Immature natural killer cell (primary cell): ENCODE measurements around the gene RMDN2. TPM values are rescaled to one million over a fixed set of nuclear protein-coding genes. Genes with fewer than 3 reads are reported as not detected.
"Not testable (repeated sequence)": the region's sequence is repeated elsewhere in the genome, so short reads cannot be mapped to it uniquely, and the experiment has no call there.

ENCODE experiments used
- DNase-seq, 3 donors: peaks; one replicate each; pipeline ENCODE4 v3.0.0; 2022; ENCODE audit warnings: mixed read lengths in 1 of 3
- H3K27ac Mint-ChIP-seq, 6 donors: one replicate each; pipeline ENCODE4 v1.8.0; 2020; ENCODE audit warnings: mixed read lengths in 6 of 6, mild to moderate bottlenecking in 5 of 6, inconsistent platforms in 4 of 6, moderate library complexity in 3 of 6
- H3K27me3 Mint-ChIP-seq, 3 donors: one replicate each; pipeline ENCODE4 v1.8.0; 2020 to 2021; ENCODE audit warnings: low read depth in 3 of 3, mild to moderate bottlenecking in 3 of 3, mixed read lengths in 3 of 3, moderate library complexity in 3 of 3, inconsistent platforms in 1 of 3
- H3K36me3 Mint-ChIP-seq, 3 donors: one replicate each; pipeline ENCODE4 v1.8.0; 2020; ENCODE audit warnings: mixed read lengths in 3 of 3, inconsistent platforms in 2 of 3, mild to moderate bottlenecking in 2 of 3
- H3K4me1 Mint-ChIP-seq, 2 donors: one replicate each; pipeline ENCODE4 v1.8.0; 2020; ENCODE audit warnings: inconsistent platforms in 2 of 2, mild to moderate bottlenecking in 2 of 2, mixed read lengths in 2 of 2, moderate library complexity in 1 of 2
- H3K4me3 Mint-ChIP-seq, 5 donors: one replicate each; pipeline ENCODE4 v1.8.0; 2020; ENCODE audit warnings: mild to moderate bottlenecking in 5 of 5, mixed read lengths in 5 of 5, inconsistent platforms in 3 of 5, moderate library complexity in 3 of 5
- H3K9me3 Mint-ChIP-seq, 6 donors: one replicate each; pipeline ENCODE4 v1.8.0; 2020; ENCODE audit warnings: mild to moderate bottlenecking in 6 of 6, mixed read lengths in 6 of 6, inconsistent platforms in 4 of 6, moderate library complexity in 3 of 6
- polyA plus RNA-seq, 3 donors: library from polyadenylated mRNA; unstranded; fragments of 300-500 nt; fragmentation: Illumina TruSeq; gene quantifications; one replicate each; pipeline ENCODE4 v1.2.3, GENCODE V29; 2021

RMDN2 gene
- polyA plus RNA-seq, 3 donors from 2014 or later, result 4.4 to 7.7 (median 6.3) TPM

GRCh38 chr2:37926635-37927034, 1.5 kb downstream of the RMDN2 start:
- Mint-ChIP-seq H3K4me3 (no peak overlapping the region), H3K4me1 (peaks cover 12 to 24% of the 10 kb centered on the region in 2 donors), H3K36me3 (peaks cover 4 to 18% (median 16%) of the 10 kb centered on the region in 3 donors), H3K27me3 (peaks cover 5 to 12% (median 12%) of the 10 kb centered on the region in 3 donors), H3K9me3 (no peaks in the 10 kb centered on the region), H3K27ac (no peak overlapping the region)
- DNase-seq, result no peak

- Mint-ChIP-seq H3K27ac (no peak overlapping the region), H3K27me3 (peaks cover 5 to 12% (median 10%) of the 10 kb centered on the region in 3 donors), H3K36me3 (peaks cover 4 to 20% (median 17%) of the 10 kb centered on the region in 3 donors), H3K4me1 (peaks cover 12 to 25% of the 10 kb centered on the region in 2 donors), H3K9me3 (no peaks in the 10 kb centered on the region), H3K4me3 (no peak overlapping the region)
- no peak for DNase-seq
These were observed 3.3 kb downstream of the RMDN2 start for GRCh38 chr2:37928377-37928776.

GRCh38 chr2:37930392-37930791, 5.3 kb downstream of the RMDN2 start:
- H3K9me3 Mint-ChIP-seq, H3K27ac Mint-ChIP-seq, H3K4me3 Mint-ChIP-seq, DNase-seq, H3K27me3 Mint-ChIP-seq: not testable (repeated sequence)
- H3K36me3 Mint-ChIP-seq, result peaks cover 4 to 20% (median 17%) of the 10 kb centered on the region in 3 donors
- H3K4me1 Mint-ChIP-seq, result peaks cover 15 to 29% of the 10 kb centered on the region in 2 donors

GRCh38 chr2:37932873-37933272, 7.8 kb downstream of the RMDN2 start:
- H3K4me3 Mint-ChIP-seq, DNase-seq, H3K27ac Mint-ChIP-seq, H3K9me3 Mint-ChIP-seq, H3K27me3 Mint-ChIP-seq: not testable (repeated sequence)
- peaks cover 4 to 25% (median 22%) of the 10 kb centered on the region in 3 donors for H3K36me3 Mint-ChIP-seq
- H3K4me1 Mint-ChIP-seq, result peaks cover 23 to 45% of the 10 kb centered on the region in 2 donors

GRCh38 chr2:37934591-37935513, 9.8 kb downstream of the RMDN2 start:
- H3K4me1 Mint-ChIP-seq, result peaks cover 23 to 49% of the 10 kb centered on the region in 2 donors
- H3K36me3 Mint-ChIP-seq, result peaks cover 8 to 36% (median 31%) of the 10 kb centered on the region in 3 donors
- peaks cover 0 to 3% (median 2%) of the 10 kb centered on the region in 3 donors for H3K27me3 Mint-ChIP-seq
- peaks cover 0 to 15% (median 8%) of the 10 kb centered on the region in 6 donors for H3K9me3 Mint-ChIP-seq
- peak overlapping the region in 4 of 6 donors; percentile 8 to 33 (median 18) for H3K27ac Mint-ChIP-seq
- H3K4me3 Mint-ChIP-seq, result peak overlapping the region; percentile 66 to 79 (median 71)
- DNase-seq, result peak in 1 of 3 donors; percentile 3

DNA sequence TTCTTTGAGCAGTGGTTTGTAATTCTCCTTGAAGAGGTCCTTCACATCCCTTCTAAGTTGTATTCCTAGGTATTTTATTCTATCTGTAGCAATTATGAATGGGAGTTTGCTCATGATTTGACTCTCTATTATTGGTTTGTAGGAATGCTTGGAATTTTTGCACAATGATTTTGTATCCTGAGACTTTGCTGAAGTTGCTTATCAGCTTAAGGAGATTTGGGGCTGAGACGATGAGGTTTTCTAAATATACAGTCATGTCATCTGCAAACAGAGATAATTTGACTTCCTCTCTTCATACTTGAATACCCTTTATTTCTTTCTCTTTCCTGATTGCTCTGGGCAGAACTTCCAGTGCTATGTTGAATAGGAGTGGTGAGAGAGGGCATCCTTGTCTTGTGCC, 12.5 kb downstream of the RMDN2 start:
- not testable (repeated sequence) for DNase-seq, H3K4me3 Mint-ChIP-seq, H3K27ac Mint-ChIP-seq, H3K27me3 Mint-ChIP-seq
- Mint-ChIP-seq H3K9me3 (peaks cover 0 to 15% (median 8%) of the 10 kb centered on the region in 6 donors), H3K4me1 (peaks cover 27 to 56% of the 10 kb centered on the region in 2 donors), H3K36me3 (peaks cover 3 to 23% (median 20%) of the 10 kb centered on the region in 3 donors)

- peaks cover 0 to 15% (median 8%) of the 10 kb centered on the region in 6 donors for H3K9me3 Mint-ChIP-seq
- peaks cover 8 to 31% of the 10 kb centered on the region in 2 donors for H3K4me1 Mint-ChIP-seq
- H3K27ac Mint-ChIP-seq, H3K27me3 Mint-ChIP-seq, DNase-seq, H3K4me3 Mint-ChIP-seq: not testable (repeated sequence)
- peaks cover 3 to 24% (median 23%) of the 10 kb centered on the region in 3 donors for H3K36me3 Mint-ChIP-seq
These were observed 16.2 kb downstream of the RMDN2 start for GRCh38 chr2:37941267-37941666.

DNA sequence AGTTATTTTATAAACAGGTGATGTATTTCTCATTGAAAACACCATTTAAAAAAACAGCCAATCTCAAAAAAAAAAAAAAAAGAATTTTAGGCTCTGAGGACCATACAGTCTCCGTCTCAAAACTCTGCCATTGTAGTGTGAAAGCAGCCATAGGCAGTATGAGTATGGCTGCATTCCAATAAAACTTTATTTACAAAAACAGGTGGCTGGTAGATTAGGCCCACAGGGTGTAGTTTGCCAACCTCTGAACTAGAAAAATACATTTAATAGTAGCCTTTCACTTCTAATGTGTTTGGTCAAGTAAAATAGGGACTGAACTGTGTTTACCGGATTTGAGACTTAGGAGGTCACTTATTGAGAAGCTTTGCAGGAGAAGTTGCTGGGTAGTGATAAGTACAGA, 19.2 kb downstream of the RMDN2 start:
- Mint-ChIP-seq H3K27ac (no peak overlapping the region), H3K4me3 (no peak overlapping the region), H3K27me3 (peaks cover 0 to 5% (median 0%) of the 10 kb centered on the region in 3 donors), H3K4me1 (peaks cover 6 to 17% of the 10 kb centered on the region in 2 donors), H3K9me3 (peaks cover 0 to 4% (median 1%) of the 10 kb centered on the region in 6 donors), H3K36me3 (peaks cover 0 to 8% (median 7%) of the 10 kb centered on the region in 3 donors)
- DNase-seq, result no peak

- H3K27ac Mint-ChIP-seq, result no peak overlapping the region
- H3K4me3 Mint-ChIP-seq, result no peak overlapping the region
- no peak for DNase-seq
- H3K9me3 Mint-ChIP-seq, result no peaks in the 10 kb centered on the region
- no peaks in the 10 kb centered on the region for H3K4me1 Mint-ChIP-seq
- peaks cover 9 to 13% (median 12%) of the 10 kb centered on the region in 3 donors for H3K36me3 Mint-ChIP-seq
- peaks cover 0 to 1% (median 0%) of the 10 kb centered on the region in 3 donors for H3K27me3 Mint-ChIP-seq
These were observed 22.2 kb downstream of the RMDN2 start for GRCh38 chr2:37947306-37947705.

DNA sequence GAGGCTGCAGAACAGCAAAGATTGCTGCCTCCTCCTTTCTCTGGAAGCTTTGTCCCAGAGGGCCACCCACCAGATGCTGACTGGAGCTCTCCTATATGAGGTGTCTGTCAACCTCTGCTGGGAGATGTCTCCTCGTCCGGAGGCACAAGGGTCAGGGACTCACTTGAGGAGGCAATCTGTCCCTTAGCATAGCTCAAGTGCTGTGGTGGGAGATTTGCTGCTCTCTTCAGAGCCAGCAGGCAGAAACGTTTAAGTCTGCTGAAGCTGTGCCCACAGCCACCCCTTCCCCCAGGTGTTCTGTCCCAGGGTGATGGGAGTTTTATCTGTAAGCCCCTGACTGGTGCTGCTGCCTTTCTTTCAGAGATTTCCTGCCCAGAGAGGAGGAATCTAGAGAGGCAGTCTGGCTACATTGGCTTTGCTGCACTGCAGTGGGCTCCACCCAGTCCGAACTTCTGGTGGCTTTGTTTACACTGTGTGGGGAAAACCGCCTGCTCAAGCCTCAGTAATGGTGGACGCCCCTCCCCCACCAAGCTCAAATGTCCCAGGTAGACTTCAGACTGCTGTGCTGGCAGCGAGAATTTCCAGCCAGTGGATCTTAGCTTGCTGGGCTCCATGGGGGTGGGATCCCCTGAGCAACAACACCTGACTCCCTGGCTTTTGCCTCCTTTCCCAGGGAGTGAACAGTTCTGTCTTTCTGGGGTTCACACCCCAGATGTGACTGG, 37.1 kb downstream of the RMDN2 start:
- not testable (repeated sequence) for DNase-seq, H3K4me3 Mint-ChIP-seq, H3K27me3 Mint-ChIP-seq, H3K4me1 Mint-ChIP-seq
- Mint-ChIP-seq H3K9me3 (peaks cover 5 to 22% (median 7%) of the 10 kb centered on the region in 6 donors), H3K36me3 (peaks cover 22 to 47% (median 46%) of the 10 kb centered on the region in 3 donors), H3K27ac (peak overlapping the region in 1 of 6 donors; percentile 24)

DNA sequence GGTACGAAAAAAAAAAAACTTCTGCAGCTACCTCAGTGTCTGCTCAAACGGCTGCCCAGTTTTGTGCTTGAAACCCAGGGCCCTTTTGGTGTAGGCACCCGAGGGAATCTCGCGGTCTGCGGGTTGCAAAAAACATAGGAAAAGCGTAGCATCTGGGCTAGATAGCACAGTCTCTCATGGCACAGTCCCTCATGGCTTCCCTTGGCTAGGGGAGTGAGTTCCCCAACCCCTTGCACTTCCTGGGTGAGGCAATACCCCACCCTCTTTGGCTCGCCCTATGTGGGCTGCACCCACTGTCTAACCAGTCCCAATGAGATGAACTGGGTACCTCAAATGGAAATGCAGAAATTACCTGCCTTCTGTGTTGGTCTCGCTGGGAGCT, 37.6 kb downstream of the RMDN2 start:
- H3K27ac Mint-ChIP-seq, H3K27me3 Mint-ChIP-seq, H3K4me3 Mint-ChIP-seq, H3K4me1 Mint-ChIP-seq, DNase-seq: not testable (repeated sequence)
- Mint-ChIP-seq H3K9me3 (peaks cover 5 to 22% (median 6%) of the 10 kb centered on the region in 6 donors), H3K36me3 (peaks cover 19 to 46% (median 43%) of the 10 kb centered on the region in 3 donors)

GRCh38 chr2:37963901-37964300, 38.8 kb downstream of the RMDN2 start:
- not testable (repeated sequence) for DNase-seq, H3K4me1 Mint-ChIP-seq, H3K27me3 Mint-ChIP-seq, H3K4me3 Mint-ChIP-seq, H3K27ac Mint-ChIP-seq
- Mint-ChIP-seq H3K9me3 (peaks cover 5 to 19% (median 6%) of the 10 kb centered on the region in 6 donors), H3K36me3 (peaks cover 19 to 41% (median 34%) of the 10 kb centered on the region in 3 donors)

GRCh38 chr2:37966326-37966725, 41.2 kb downstream of the RMDN2 start:
- no peak for DNase-seq
- Mint-ChIP-seq H3K4me1 (no peaks in the 10 kb centered on the region), H3K4me3 (no peak overlapping the region), H3K36me3 (peaks cover 15 to 25% (median 24%) of the 10 kb centered on the region in 3 donors), H3K27ac (no peak overlapping the region), H3K27me3 (peaks cover 0 to 2% (median 0%) of the 10 kb centered on the region in 3 donors), H3K9me3 (peaks cover 0 to 5% (median 2%) of the 10 kb centered on the region in 6 donors)
